Panc1 (cell line): ENCODE results near the gene ALKBH6. TPM values are rescaled to one million over a fixed set of nuclear protein-coding genes. Genes with fewer than 3 reads are reported as not detected.

Source experiments
- ATAC-seq: fragments of 200-7000 bp; cut with Tn5 transposase; 2 replicates; pipeline ENCODE4 v1.9.1; 2020; ENCODE audit warnings: mild to moderate bottlenecking, moderate library complexity
- BruUV-seq: library from RNA; stranded (reverse); fragments of 400-500 nt; replicated peaks from 2 replicates; lab custom pipeline; 2021; lab: Mats Ljungman, UMichigan
- CTCF ChIA-PET: fragments of 300-600 bp; sonication (Branson Sonifier 250); formaldehyde crosslinking; loops from one replicate; lab custom pipeline; 2022; ENCODE audit warnings: antibody characterized with exemption; lab: Charles Lee
- POLR2A ChIA-PET: fragments of 300-600 bp; sonication (Branson Sonifier 250); formaldehyde crosslinking; loops from one replicate; lab custom pipeline; 2022; ENCODE audit warnings: antibody characterized with exemption; lab: Charles Lee
- DNase-seq: peaks from one replicate; pipeline ENCODE4 v3.0.0-alpha.2; 2010; ENCODE audit warnings: low read depth, low spot score
- H3K27ac ChIP-seq: 2 replicates; pipeline ENCODE4 v1.5.1; 2011; ENCODE audit warnings: mild to moderate bottlenecking, low read length, inconsistent platforms
- H3K27me3 ChIP-seq: fragments of 200-500 bp; sonication (Bioruptor generic); 2 replicates; pipeline ENCODE4 v1.6.0; 2014; ENCODE audit warnings: low read length, inconsistent platforms; ENCODE audit not compliant: control insufficient read depth, insufficient read depth
- H3K36me3 ChIP-seq: fragments of 200-500 bp; sonication (Bioruptor generic); 2 replicates; pipeline ENCODE4 v1.5.1; 2014; ENCODE audit warnings: inconsistent platforms, mild to moderate bottlenecking, low read length, moderate library complexity; ENCODE audit not compliant: control insufficient read depth, insufficient read depth
- H3K4me1 ChIP-seq: 2 replicates; pipeline ENCODE4 v1.5.1; 2011; ENCODE audit warnings: inconsistent platforms, mild to moderate bottlenecking, low read length, moderate library complexity; ENCODE audit not compliant: control insufficient read depth, insufficient read depth
- H3K4me3 ChIP-seq, 2 experiments: 2 replicates each; pipeline ENCODE4 v1.5.1; 2011 to 2012; ENCODE audit warnings: low read depth in 2 of 2, low read length in 2 of 2, mild to moderate bottlenecking in 2 of 2, inconsistent platforms in 1 of 2, moderate library complexity in 1 of 2
- H3K9me3 ChIP-seq: fragments of 200-500 bp; sonication (Bioruptor generic); 2 replicates; pipeline ENCODE4 v1.5.1; 2014; ENCODE audit warnings: low read depth, mild to moderate bottlenecking, inconsistent platforms, low read length, moderate library complexity; ENCODE audit not compliant: control insufficient read depth, insufficient read depth
- CTCF ChIP-seq: fragments of 450-650 bp; IDR thresholded peaks from 2 replicates; pipeline ENCODE4 v1.5.1; 2017; ENCODE audit warnings: mild to moderate bottlenecking
- POLR2AphosphoS5 ChIP-seq: IDR thresholded peaks from 2 replicates; pipeline ENCODE4 v1.6.1; 2012; ENCODE audit warnings: mild to moderate bottlenecking, low read depth, low read length, moderate library complexity
- SIN3A ChIP-seq: IDR thresholded peaks from 2 replicates; pipeline ENCODE4 v1.6.1; 2012; ENCODE audit warnings: low read depth, mild to moderate bottlenecking, low read length, moderate library complexity, borderline replicate concordance; ENCODE audit not compliant: insufficient read depth
- TCF7L2 ChIP-seq: IDR thresholded peaks from 2 replicates; pipeline ENCODE4 v1.6.1; 2011; ENCODE audit warnings: mild to moderate bottlenecking, low read depth, low read length, inconsistent platforms
- in situ Hi-C: cut with HindIII; loops from 2 replicates; pipeline ENCODE4 v1.10.0; 2016; ENCODE audit warnings: low sequenced_read_pairs, low pct_unique_long_range_greater_than_20kb
- intact Hi-C: fragments of 100-400 bp; cut with micrococcal nuclease; formaldehyde crosslinking; loops from one replicate; pipeline ENCODE4 v1.10.0; 2022; ENCODE audit not compliant: unreplicated experiment
- total RNA-seq: library from RNA; stranded (reverse); gene quantifications from one replicate; pipeline ENCODE4 v1.2.1, GENCODE V29; 2021; ENCODE audit not compliant: unreplicated experiment
- TF ChIP-seq, protein P1 (sequence below), 2 experiments: IDR thresholded peaks; 2 replicates each; pipeline ENCODE4 v1.6.1; 2011 to 2012; ENCODE audit warnings: low read depth in 2 of 2, control low read depth in 1 of 2, low read length in 1 of 2, mild to moderate bottlenecking in 1 of 2, moderate library complexity in 1 of 2; ENCODE audit not compliant: insufficient read depth in 1 of 2

ALKBH6 gene
- total RNA-seq, 1 experiment from 2014 or later = 44.8 TPM

GRCh38 chr19:35978271-35978670 is 35.7 kb downstream of the ALKBH6 start:
- peaks cover 7% of the 10 kb centered on the region; the same call in 1 of the 2 replicates for H3K27me3 ChIP-seq
- intact Hi-C loops (no loop called here), in situ Hi-C loops (no loop called here)
- H3K4me1 ChIP-seq = no peaks in the 10 kb centered on the region
- TF ChIP-seq CTCF (no peak), TCF7L2 (no peak), POLR2AphosphoS5 (no peak), SIN3A (no peak)
- TF ChIP-seq, protein P1, sequence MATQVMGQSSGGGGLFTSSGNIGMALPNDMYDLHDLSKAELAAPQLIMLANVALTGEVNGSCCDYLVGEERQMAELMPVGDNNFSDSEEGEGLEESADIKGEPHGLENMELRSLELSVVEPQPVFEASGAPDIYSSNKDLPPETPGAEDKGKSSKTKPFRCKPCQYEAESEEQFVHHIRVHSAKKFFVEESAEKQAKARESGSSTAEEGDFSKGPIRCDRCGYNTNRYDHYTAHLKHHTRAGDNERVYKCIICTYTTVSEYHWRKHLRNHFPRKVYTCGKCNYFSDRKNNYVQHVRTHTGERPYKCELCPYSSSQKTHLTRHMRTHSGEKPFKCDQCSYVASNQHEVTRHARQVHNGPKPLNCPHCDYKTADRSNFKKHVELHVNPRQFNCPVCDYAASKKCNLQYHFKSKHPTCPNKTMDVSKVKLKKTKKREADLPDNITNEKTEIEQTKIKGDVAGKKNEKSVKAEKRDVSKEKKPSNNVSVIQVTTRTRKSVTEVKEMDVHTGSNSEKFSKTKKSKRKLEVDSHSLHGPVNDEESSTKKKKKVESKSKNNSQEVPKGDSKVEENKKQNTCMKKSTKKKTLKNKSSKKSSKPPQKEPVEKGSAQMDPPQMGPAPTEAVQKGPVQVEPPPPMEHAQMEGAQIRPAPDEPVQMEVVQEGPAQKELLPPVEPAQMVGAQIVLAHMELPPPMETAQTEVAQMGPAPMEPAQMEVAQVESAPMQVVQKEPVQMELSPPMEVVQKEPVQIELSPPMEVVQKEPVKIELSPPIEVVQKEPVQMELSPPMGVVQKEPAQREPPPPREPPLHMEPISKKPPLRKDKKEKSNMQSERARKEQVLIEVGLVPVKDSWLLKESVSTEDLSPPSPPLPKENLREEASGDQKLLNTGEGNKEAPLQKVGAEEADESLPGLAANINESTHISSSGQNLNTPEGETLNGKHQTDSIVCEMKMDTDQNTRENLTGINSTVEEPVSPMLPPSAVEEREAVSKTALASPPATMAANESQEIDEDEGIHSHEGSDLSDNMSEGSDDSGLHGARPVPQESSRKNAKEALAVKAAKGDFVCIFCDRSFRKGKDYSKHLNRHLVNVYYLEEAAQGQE (IDR thresholded peaks at IDR 0.05; ENCODE audit: insufficient read depth in 1 of 2, low read depth in 2 of 2, low read length in 1 of 2) = no peak
- DNase-seq = no peak
- POLR2A ChIA-PET = no interaction called here
- no peak for ATAC-seq
- no peak overlapping the region for H3K27ac ChIP-seq
- H3K4me3 ChIP-seq = no peak overlapping the region
- H3K9me3 ChIP-seq = no peaks in the 10 kb centered on the region
- no TSS peak for BruUV-seq
- no peaks in the 10 kb centered on the region for H3K36me3 ChIP-seq
- CTCF ChIA-PET = no interaction called here

DNA sequence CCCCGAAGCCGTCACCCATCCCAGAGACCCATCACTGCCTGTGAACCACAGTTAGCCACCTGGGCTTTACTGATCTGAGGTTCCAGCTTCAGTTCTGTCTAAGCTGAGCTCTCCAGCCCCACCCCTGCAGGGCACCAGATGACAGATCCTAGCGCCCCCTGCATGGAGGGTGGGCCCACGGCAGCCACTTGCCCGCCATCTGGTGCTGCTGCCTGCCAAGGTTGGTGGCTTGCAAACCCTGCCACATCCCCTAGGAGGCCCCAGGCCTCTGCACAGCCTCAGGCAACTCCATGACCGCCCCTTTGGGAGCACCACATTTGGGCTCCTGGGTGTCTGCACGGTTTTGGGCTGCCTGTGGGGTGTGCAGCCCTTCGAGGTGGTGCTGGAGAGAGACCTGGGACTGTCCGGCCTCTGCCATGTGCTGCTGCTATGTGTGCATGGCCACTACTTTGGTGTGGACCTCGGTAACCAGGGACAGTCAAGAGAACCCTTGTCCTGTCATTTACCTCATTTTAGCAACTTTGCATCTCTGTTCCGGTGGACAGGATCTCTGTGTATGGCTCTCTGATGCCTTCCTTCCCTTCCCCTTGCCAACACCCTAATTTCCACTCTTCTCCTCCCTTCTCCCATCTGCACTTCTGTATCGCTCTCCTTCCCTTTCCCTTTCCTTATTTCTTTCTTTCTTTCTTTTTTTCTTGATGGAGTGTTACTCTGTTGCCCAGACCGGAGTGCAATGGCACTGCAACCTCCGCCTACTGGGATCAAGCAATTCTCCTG is 36.4 kb downstream of the ALKBH6 start:
- BruUV-seq = no TSS peak
- in situ Hi-C loops = no loop called here
- Histone ChIP-seq H3K4me3 (no peak overlapping the region), H3K27me3 (peaks cover 7% of the 10 kb centered on the region; the same call in 1 of the 2 replicates), H3K4me1 (no peaks in the 10 kb centered on the region), H3K27ac (no peak overlapping the region), H3K36me3 (no peaks in the 10 kb centered on the region), H3K9me3 (no peaks in the 10 kb centered on the region)
- intact Hi-C loops = no loop called here
- ATAC-seq = peak; percentile 52
- ChIA-PET CTCF (no interaction called here), POLR2A (no interaction called here)
- DNase-seq = no peak
- TF ChIP-seq POLR2AphosphoS5 = no peak
- no peak; the same call in 1 of the 2 replicates for TF ChIP-seq CTCF
